ENCODE results near the gene ABHD15.

DNA sequence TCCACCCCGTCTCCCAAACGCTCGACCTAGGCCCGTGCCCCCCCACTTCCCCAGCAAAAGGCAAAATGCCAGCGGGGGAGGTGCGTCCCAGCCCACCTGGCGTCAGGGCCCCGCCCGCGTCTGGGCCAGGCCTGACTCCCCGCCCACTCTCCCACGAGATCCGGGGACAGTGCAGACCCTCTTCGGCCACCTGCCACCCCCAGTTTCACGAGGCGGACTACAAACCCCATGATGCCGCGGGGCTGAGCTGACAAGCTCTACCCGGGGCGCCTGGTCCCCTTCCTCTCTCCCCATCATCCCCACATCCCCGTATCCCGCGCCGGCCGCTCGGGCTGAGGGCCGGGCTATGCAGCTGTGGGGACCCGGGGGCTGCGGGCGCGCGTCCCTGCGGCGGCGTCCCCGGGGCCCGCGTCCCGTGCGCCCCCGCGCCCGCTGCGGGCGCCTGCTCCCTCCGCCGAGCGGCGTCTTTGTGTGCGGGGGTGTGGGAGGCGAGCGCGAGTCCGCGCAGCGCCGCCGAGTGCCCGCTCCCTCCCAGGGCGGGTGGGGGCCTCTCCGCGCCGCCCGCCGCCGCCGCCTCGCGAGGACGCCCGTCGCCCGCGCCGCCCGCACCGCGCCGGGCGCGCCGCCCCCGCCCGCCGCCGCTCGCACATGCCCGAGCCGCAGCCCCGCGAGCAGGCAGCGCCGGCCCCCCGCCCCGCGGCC is 26.2 kb upstream of the ABHD15 start, which contains the start of gene ANKRD13B:
- TF ChIP-seq, protein P1, sequence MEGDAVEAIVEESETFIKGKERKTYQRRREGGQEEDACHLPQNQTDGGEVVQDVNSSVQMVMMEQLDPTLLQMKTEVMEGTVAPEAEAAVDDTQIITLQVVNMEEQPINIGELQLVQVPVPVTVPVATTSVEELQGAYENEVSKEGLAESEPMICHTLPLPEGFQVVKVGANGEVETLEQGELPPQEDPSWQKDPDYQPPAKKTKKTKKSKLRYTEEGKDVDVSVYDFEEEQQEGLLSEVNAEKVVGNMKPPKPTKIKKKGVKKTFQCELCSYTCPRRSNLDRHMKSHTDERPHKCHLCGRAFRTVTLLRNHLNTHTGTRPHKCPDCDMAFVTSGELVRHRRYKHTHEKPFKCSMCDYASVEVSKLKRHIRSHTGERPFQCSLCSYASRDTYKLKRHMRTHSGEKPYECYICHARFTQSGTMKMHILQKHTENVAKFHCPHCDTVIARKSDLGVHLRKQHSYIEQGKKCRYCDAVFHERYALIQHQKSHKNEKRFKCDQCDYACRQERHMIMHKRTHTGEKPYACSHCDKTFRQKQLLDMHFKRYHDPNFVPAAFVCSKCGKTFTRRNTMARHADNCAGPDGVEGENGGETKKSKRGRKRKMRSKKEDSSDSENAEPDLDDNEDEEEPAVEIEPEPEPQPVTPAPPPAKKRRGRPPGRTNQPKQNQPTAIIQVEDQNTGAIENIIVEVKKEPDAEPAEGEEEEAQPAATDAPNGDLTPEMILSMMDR (IDR thresholded peaks at IDR 0.05) = no peak
- no peak for TF ChIP-seq POLR2A (IDR thresholded peaks at IDR 0.05)
